Endothelial cell of umbilical vein (primary cell): ENCODE data around the gene ST6GALNAC3. TPM values are rescaled to one million over a fixed set of nuclear protein-coding genes. Genes with fewer than 3 reads are reported as not detected.

Source experiments
- BruUV-seq: library from RNA; stranded (reverse); fragments of 400-500 nt; replicated peaks from 2 replicates; lab custom pipeline; 2021; lab: Mats Ljungman, UMichigan
- CTCF ChIA-PET: fragments of 300-600, 350-600 bp; sonication (Branson Sonifier 250); formaldehyde crosslinking; loops from one replicate; lab custom pipeline; 2021; ENCODE audit warnings: antibody characterized with exemption, inconsistent platforms; lab: Charles Lee
- POLR2A ChIA-PET: fragments of 300-600, 350-600 bp; sonication (Branson Sonifier 250); formaldehyde crosslinking; loops from one replicate; lab custom pipeline; 2021; ENCODE audit warnings: antibody characterized with exemption, inconsistent platforms; lab: Charles Lee
- DNase-seq: peaks from one replicate; pipeline ENCODE4 v3.0.0-alpha.2; 2011; ENCODE audit warnings: low read depth, low spot score
- FAIRE-seq: peaks from 2 replicates; lab custom pipeline; 2011; peaks lifted over from hg19 to GRCh38; lab: Jason Lieb, UNC
- H2AFZ ChIP-seq: 2 replicates; pipeline ENCODE4 v1.6.0; 2012; ENCODE audit warnings: low read depth, low read length, control low read depth, inconsistent platforms
- H3K27ac ChIP-seq: 2 replicates; pipeline ENCODE4 v1.5.1; 2011; ENCODE audit warnings: low read depth, mild to moderate bottlenecking, control low read depth, low read length, moderate library complexity; ENCODE audit not compliant: insufficient read depth
- H3K27me3 ChIP-seq, 2 experiments: 2 replicates each; pipeline versions ENCODE4 v1.6.0 to v1.6.1; 2011; ENCODE audit warnings: low read length in 2 of 2, mixed read lengths in 1 of 2; ENCODE audit not compliant: control insufficient read depth in 2 of 2, insufficient read depth in 2 of 2
- H3K36me3 ChIP-seq, 2 experiments: 2 replicates in 1 of 2; 3 replicates in 1 of 2; pipeline ENCODE4 v1.5.1; 2011; ENCODE audit warnings: low read length in 2 of 2, mild to moderate bottlenecking in 1 of 2, moderate library complexity in 1 of 2; ENCODE audit not compliant: control insufficient read depth in 2 of 2, insufficient read depth in 2 of 2; ENCODE audit errors: extremely low read depth in 1 of 2
- H3K4me1 ChIP-seq: 3 replicates; pipeline ENCODE4 v1.5.1; 2011; ENCODE audit warnings: mild to moderate bottlenecking, low read length; ENCODE audit not compliant: control insufficient read depth, insufficient read depth; ENCODE audit errors: extremely low read depth
- H3K4me2 ChIP-seq: 2 replicates; pipeline ENCODE4 v1.6.1; 2011; ENCODE audit warnings: low read length, control low read depth, mixed read lengths; ENCODE audit not compliant: insufficient read depth
- H3K4me3 ChIP-seq, 3 experiments: fragments of 200-600 bp in 1 of 3; sonication (generic), shearing (Covaris generic) in 1 of 3; replicated peaks in 1 of 3; 2 replicates each; pipeline ENCODE4 v1.5.1; 2011 to 2016; ENCODE audit warnings: control low read depth in 3 of 3, low read length in 3 of 3, mild to moderate bottlenecking in 2 of 3, inconsistent platforms in 1 of 3, low read depth in 1 of 3, moderate library complexity in 1 of 3; ENCODE audit not compliant: insufficient read depth in 1 of 3
- H3K79me2 ChIP-seq: 2 replicates; pipeline ENCODE4 v1.6.0; 2012; ENCODE audit warnings: low read length, inconsistent platforms; ENCODE audit not compliant: control insufficient read depth, insufficient read depth
- H3K9ac ChIP-seq: replicated peaks from 2 replicates; pipeline ENCODE3; 2011; ENCODE audit warnings: low read length, control low read depth; ENCODE audit not compliant: insufficient read depth; ENCODE audit errors: extremely low read depth
- H3K9me1 ChIP-seq: replicated peaks from 3 replicates; pipeline ENCODE4 v1.6.0; 2011; ENCODE audit warnings: mild to moderate bottlenecking, low read length; ENCODE audit not compliant: control insufficient read depth, insufficient read depth; ENCODE audit errors: extremely low read depth
- H3K9me3 ChIP-seq: replicated peaks from 2 replicates; pipeline ENCODE4 v1.5.1; 2012; ENCODE audit warnings: low read length, inconsistent platforms; ENCODE audit not compliant: control insufficient read depth, insufficient read depth
- H4K20me1 ChIP-seq: replicated peaks from 2 replicates; pipeline ENCODE3; 2011; ENCODE audit warnings: mild to moderate bottlenecking, low read length; ENCODE audit not compliant: control insufficient read depth, insufficient read depth; ENCODE audit errors: extremely low read depth
- CTCF ChIP-seq, 2 donors: IDR thresholded peaks; 1 replicate in 1 of 2; 2 replicates in 1 of 2; pipeline ENCODE4 v1.5.1; 2011; ENCODE audit warnings: low read length in 2 of 2, mild to moderate bottlenecking in 2 of 2, moderate library complexity in 2 of 2, control low read depth in 1 of 2, inconsistent platforms in 1 of 2, low read depth in 1 of 2; ENCODE audit not compliant: insufficient read depth in 1 of 2; ENCODE audit errors: extremely low read depth in 1 of 2
- EZH2 ChIP-seq: IDR thresholded peaks from 2 replicates; pipeline ENCODE4 v1.6.1; 2012; ENCODE audit warnings: borderline replicate concordance, low read depth, mild to moderate bottlenecking, moderate library complexity, low read length, inconsistent platforms; ENCODE audit not compliant: severe bottlenecking
- GATA2 ChIP-seq: IDR thresholded peaks from 2 replicates; pipeline ENCODE4 v1.7.0; 2011; ENCODE audit warnings: low read depth, mild to moderate bottlenecking, moderate library complexity, mixed read lengths, low read length; ENCODE audit not compliant: insufficient read length, insufficient read depth
- JUN ChIP-seq: IDR thresholded peaks from 2 replicates; pipeline ENCODE4 v1.6.1; 2011; ENCODE audit warnings: borderline replicate concordance, low read depth; ENCODE audit not compliant: insufficient read length, insufficient read depth
- MAX ChIP-seq: IDR thresholded peaks from 2 replicates; pipeline ENCODE4 v1.6.1; 2011; ENCODE audit not compliant: insufficient read depth, insufficient read length
- MYC ChIP-seq: IDR thresholded peaks from one replicate; pipeline ENCODE4 v1.6.1; 2011; ENCODE audit warnings: mild to moderate bottlenecking, low read depth, low read length
- POLR2A ChIP-seq: IDR thresholded peaks from 2 replicates; pipeline ENCODE4 v1.6.1; 2012; ENCODE audit warnings: low read depth, mild to moderate bottlenecking, control low read depth, low read length
- dilution Hi-C: fragments of 300-500 bp; cut with MboI; formaldehyde crosslinking; loops from one replicate; pipeline ENCODE4 v1.15.0; 2019; ENCODE audit warnings: low sequenced_read_pairs; ENCODE audit not compliant: extremely low pct_ligation_motif_present
- intact Hi-C: fragments of 100-400 bp; cut with micrococcal nuclease; formaldehyde crosslinking; loops from one replicate; pipeline ENCODE4 v1.10.0; 2022
- polyA plus RNA-seq, 4 experiments: library from polyadenylated mRNA; depleted of rRNA in 3 of 4; stranded (reverse) in 3 of 4; unstranded in 1 of 4; fragments of >200 nt; gene quantifications; 2 replicates each; pipeline versions ENCODE4 v1.2.1 to v1.2.3, GENCODE V29; 2011 to 2012; ENCODE audit warnings: missing spikeins in 1 of 4
- total RNA-seq: library from RNA; stranded (reverse); gene quantifications from 2 replicates; pipeline ENCODE4 v1.2.3, GENCODE V29; 2021

ST6GALNAC3 gene
- total and polyA plus RNA-seq, 2 donors (not counting 3 experiments of a cell fraction or from before 2014, with no cell fraction given): 7.6 to 48.3 TPM

- H3K9me1 ChIP-seq: no peaks in the 10 kb centered on the region
- no peaks in the 10 kb centered on the region for H3K36me3 ChIP-seq
- ChIA-PET CTCF (interaction anchor here (1.1 to 1.4 kb wide), 3 partner anchors 8 to 45 kb away, joined by 3 to 10 read pairs (median 3); no protein-coding TSS in a partner anchor), POLR2A (no interaction called here)
- H3K9me3 ChIP-seq: no peaks in the 10 kb centered on the region
- H3K27ac ChIP-seq: no peak overlapping the region
- BruUV-seq: no TSS peak
- DNase-seq (no peak), FAIRE-seq (no peak)
- peaks cover 2% of the 10 kb centered on the region for H3K79me2 ChIP-seq
- no peak overlapping the region for H3K4me3 ChIP-seq
- TF ChIP-seq JUN (no peak), EZH2 (no peak), MYC (no peak), CTCF (IDR thresholded peaks at IDR 0.05; ENCODE audit: extremely low read depth in 1 of 2, insufficient read depth in 1 of 2, low read depth in 1 of 2, low read length in 2 of 2) (no peak), GATA2 (no peak), MAX (no peak), POLR2A (no peak)
- H2AFZ ChIP-seq: no peak overlapping the region
- H3K4me2 ChIP-seq: no peak overlapping the region
- dilution Hi-C loops: no loop called here
- intact Hi-C loops: no loop called here
- no peaks in the 10 kb centered on the region for H3K27me3 ChIP-seq
- no peaks in the 10 kb centered on the region for H3K4me1 ChIP-seq
- no peaks in the 10 kb centered on the region for H4K20me1 ChIP-seq
- H3K9ac ChIP-seq: no peak overlapping the region
Observed at GRCh38 chr1:76162254-76162653, 87.7 kb downstream of the ST6GALNAC3 start.
